ENCODE results near the gene RTL1. TPM values are rescaled to one million over a fixed set of nuclear protein-coding genes. Genes with fewer than 3 reads are reported as not detected.

RTL1 gene
- total RNA-seq, 1 experiment from 2014 or later: 0.24 TPM

DNA sequence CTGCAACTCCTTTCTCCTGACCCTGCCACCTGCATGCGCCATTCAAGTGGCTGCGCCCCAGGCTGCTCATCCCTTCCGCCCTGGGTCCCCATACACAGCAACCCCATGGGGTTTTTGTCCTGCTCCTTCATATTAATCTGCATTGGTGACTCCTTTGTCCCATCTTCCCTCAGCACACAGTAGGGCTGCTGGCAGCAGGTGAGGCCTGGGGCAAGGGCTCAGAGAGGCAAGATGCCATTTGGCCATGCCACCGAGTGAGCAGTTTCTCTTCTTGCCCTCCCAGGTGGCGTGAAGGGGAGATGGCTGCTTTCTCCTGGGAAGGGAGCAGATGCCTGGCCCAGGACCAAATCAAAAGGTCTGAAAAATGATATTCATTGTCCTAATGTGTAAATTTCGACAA, 9.1 kb downstream of the RTL1 start:
- intact Hi-C loops (cut with micrococcal nuclease; ENCODE audit: unreplicated experiment): no loop called here
- CTCF ChIA-PET: no interaction called here
- peaks cover 3% of the 10 kb centered on the region for H3K4me1 Mint-ChIP-seq (ENCODE audit: low read depth, unreplicated experiment)
- peaks cover 2% of the 10 kb centered on the region for H3K36me3 Mint-ChIP-seq (ENCODE audit: insufficient read depth, unreplicated experiment)
- no peaks in the 10 kb centered on the region for H3K9me3 Mint-ChIP-seq (ENCODE audit: low read depth, unreplicated experiment)
- no TSS peak for BruUV-seq (replicated peaks)
- no peak for DNase-seq
- H3K27me3 Mint-ChIP-seq (ENCODE audit: unreplicated experiment): no peaks in the 10 kb centered on the region
- no peak overlapping the region for H3K27ac Mint-ChIP-seq (ENCODE audit: unreplicated experiment)
- H3K4me3 Mint-ChIP-seq (ENCODE audit: low read depth, unreplicated experiment): no peak overlapping the region
- TF ChIP-seq, protein P1, sequence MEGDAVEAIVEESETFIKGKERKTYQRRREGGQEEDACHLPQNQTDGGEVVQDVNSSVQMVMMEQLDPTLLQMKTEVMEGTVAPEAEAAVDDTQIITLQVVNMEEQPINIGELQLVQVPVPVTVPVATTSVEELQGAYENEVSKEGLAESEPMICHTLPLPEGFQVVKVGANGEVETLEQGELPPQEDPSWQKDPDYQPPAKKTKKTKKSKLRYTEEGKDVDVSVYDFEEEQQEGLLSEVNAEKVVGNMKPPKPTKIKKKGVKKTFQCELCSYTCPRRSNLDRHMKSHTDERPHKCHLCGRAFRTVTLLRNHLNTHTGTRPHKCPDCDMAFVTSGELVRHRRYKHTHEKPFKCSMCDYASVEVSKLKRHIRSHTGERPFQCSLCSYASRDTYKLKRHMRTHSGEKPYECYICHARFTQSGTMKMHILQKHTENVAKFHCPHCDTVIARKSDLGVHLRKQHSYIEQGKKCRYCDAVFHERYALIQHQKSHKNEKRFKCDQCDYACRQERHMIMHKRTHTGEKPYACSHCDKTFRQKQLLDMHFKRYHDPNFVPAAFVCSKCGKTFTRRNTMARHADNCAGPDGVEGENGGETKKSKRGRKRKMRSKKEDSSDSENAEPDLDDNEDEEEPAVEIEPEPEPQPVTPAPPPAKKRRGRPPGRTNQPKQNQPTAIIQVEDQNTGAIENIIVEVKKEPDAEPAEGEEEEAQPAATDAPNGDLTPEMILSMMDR (IDR thresholded peaks at IDR 0.05; ENCODE audit: unreplicated experiment): no peak

DNA sequence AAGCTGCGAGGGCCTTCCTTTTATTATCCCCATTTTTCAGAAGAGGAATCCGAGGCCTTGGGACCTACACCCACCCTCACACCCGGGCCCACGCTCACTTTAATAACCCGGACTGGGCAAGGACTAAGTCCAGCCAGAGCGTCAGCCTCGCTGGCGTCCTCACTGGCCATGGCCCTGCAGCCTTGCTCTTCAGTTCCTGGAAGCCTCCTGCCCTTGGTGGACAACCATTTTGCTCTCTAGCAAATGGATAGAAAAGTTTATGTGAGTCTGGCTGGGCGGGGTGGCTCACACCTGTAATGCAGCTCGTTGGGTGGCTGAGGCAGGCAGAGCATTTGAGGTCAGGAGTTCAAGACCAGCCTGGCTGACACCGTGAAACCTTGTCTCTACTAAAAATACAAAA, 9.8 kb downstream of the RTL1 start:
- CTCF ChIA-PET: interaction anchor here (0.7 kb wide), 1 partner anchor 12 kb away, joined by 5 read pairs; no protein-coding TSS in a partner anchor
- BruUV-seq (replicated peaks): no TSS peak

GRCh38 chr14:100893228-100893601, 10.3 kb downstream of the RTL1 start:
- no peaks in the 10 kb centered on the region for H3K27me3 Mint-ChIP-seq (ENCODE audit: unreplicated experiment)
- TF ChIP-seq, protein P1 (IDR thresholded peaks at IDR 0.05; ENCODE audit: unreplicated experiment): no peak
- H3K4me1 Mint-ChIP-seq (ENCODE audit: low read depth, unreplicated experiment): peaks cover 13% of the 10 kb centered on the region
- H3K36me3 Mint-ChIP-seq (ENCODE audit: insufficient read depth, unreplicated experiment): peaks cover 7% of the 10 kb centered on the region
- DNase-seq: no peak
- BruUV-seq (replicated peaks): no TSS peak
- CTCF ChIA-PET: no interaction called here
- no peak overlapping the region for H3K4me3 Mint-ChIP-seq (ENCODE audit: low read depth, unreplicated experiment)
- intact Hi-C loops (cut with micrococcal nuclease; ENCODE audit: unreplicated experiment): no loop called here
- H3K27ac Mint-ChIP-seq (ENCODE audit: unreplicated experiment): no peak overlapping the region
- H3K9me3 Mint-ChIP-seq (ENCODE audit: low read depth, unreplicated experiment): no peaks in the 10 kb centered on the region

More for the DNA sequence above, 9.8 kb downstream of the RTL1 start:
- intact Hi-C loops (cut with micrococcal nuclease; ENCODE audit: unreplicated experiment): no loop called here
- H3K9me3 Mint-ChIP-seq (ENCODE audit: low read depth, unreplicated experiment): no peaks in the 10 kb centered on the region
- TF ChIP-seq, protein P1 (IDR thresholded peaks at IDR 0.05; ENCODE audit: unreplicated experiment): no peak
- peaks cover 7% of the 10 kb centered on the region for H3K36me3 Mint-ChIP-seq (ENCODE audit: insufficient read depth, unreplicated experiment)
- H3K27ac Mint-ChIP-seq (ENCODE audit: unreplicated experiment): no peak overlapping the region
- no peaks in the 10 kb centered on the region for H3K27me3 Mint-ChIP-seq (ENCODE audit: unreplicated experiment)
- H3K4me3 Mint-ChIP-seq (ENCODE audit: low read depth, unreplicated experiment): no peak overlapping the region
- DNase-seq: no peak
- H3K4me1 Mint-ChIP-seq (ENCODE audit: low read depth, unreplicated experiment): peaks cover 10% of the 10 kb centered on the region

DNA sequence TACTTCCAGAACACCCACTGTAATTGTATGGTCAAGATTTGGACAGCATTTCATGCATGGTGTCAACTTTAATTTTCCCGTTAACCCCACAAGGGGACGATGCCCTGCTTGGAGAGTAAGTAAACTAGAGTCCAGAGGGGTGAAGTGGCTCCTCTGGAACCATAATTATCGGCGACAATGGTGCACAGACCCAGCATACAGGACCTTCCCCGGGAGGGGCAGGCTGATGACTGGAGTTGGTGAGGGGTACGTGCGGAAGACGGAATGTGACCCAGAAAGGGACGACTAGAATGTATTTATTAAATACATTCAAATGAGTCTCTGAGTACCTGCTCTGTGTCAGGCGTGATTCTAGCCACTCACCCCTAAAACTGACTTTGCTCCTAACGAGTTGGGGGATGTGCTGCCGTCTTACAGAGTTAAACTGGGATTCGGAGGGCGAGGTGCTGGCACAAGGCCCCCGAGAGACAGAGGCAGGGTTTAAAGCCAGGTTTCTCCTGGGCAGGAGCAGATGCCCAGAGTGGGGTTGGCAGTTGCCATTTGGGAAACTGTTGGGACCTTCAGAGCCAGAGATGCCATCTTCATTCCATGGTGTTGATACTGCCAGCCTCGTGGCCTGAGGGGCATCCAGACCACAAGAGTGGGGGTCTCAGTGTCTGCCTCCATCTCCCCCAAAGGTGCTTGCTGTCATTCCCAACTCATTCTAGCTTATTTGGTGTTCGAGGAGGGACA, 10.9 kb downstream of the RTL1 start:
- no peaks in the 10 kb centered on the region for H3K9me3 Mint-ChIP-seq (ENCODE audit: low read depth, unreplicated experiment)
- no peak overlapping the region for H3K4me3 Mint-ChIP-seq (ENCODE audit: low read depth, unreplicated experiment)
- peaks cover 7% of the 10 kb centered on the region for H3K36me3 Mint-ChIP-seq (ENCODE audit: insufficient read depth, unreplicated experiment)
- no peak for DNase-seq
- BruUV-seq (replicated peaks): no TSS peak
- TF ChIP-seq, protein P1 (IDR thresholded peaks at IDR 0.05; ENCODE audit: unreplicated experiment): no peak
- H3K27me3 Mint-ChIP-seq (ENCODE audit: unreplicated experiment): no peaks in the 10 kb centered on the region
- H3K4me1 Mint-ChIP-seq (ENCODE audit: low read depth, unreplicated experiment): peaks cover 13% of the 10 kb centered on the region
- H3K27ac Mint-ChIP-seq (ENCODE audit: unreplicated experiment): no peak overlapping the region
- intact Hi-C loops (cut with micrococcal nuclease; ENCODE audit: unreplicated experiment): no loop called here
- CTCF ChIA-PET: no interaction called here
